K562 treated with DMSO at 1 percent for 4 hours (cell line): Measurements from ENCODE around the gene TAS2R40. TPM values are rescaled to one million over a fixed set of nuclear protein-coding genes. Genes with fewer than 3 reads are reported as not detected.

Experiments used
- total RNA-seq: library from RNA; unstranded; fragments of 300-600 nt; gene quantifications from 2 replicates; pipeline ENCODE4 v1.2.3, GENCODE V29; 2022; ENCODE audit not compliant: insufficient read depth

Gene TAS2R40
- not detected in 2 replicates for total RNA-seq

GRCh38 chr7:143221737-143222136 is at the start of gene TAS2R40:
Gene TAS2R40, plus strand, starts transcription at chr7:143222037. Its CDS starts 42 bp downstream, at chr7:143222079.

GRCh38 chr7:143183024-143183423 is 38.8 kb upstream of the TAS2R40 start, which contains the start of gene TAS2R39:
Gene TAS2R39, plus strand, starts transcription at chr7:143183419. Its CDS starts 0 bp downstream, at chr7:143183419.

GRCh38 chr7:143263266-143264195 is 41.7 kb downstream of the TAS2R40 start, which contains the start of gene GSTK1:
Gene GSTK1, plus strand, starts transcription at chr7:143263441. Its CDS starts 73 bp downstream, at chr7:143263514.

Other genes with a start within 250 kb of the TAS2R40 start
- gene OR9A2, start 194.9 kb upstream of the TAS2R40 start, total RNA-seq, result not detected in 2 replicates
- not detected in 2 replicates for gene OR6V1, start 169.7 kb upstream of the TAS2R40 start, total RNA-seq
- gene PIP, start 90.0 kb upstream of the TAS2R40 start, total RNA-seq, result not detected in 2 replicates
- gene TAS2R39, start 38.6 kb upstream of the TAS2R40 start, total RNA-seq, result not detected in 2 replicates
- gene GSTK1, start 41.4 kb downstream of the TAS2R40 start, total RNA-seq, result 165 and 185 TPM in 2 replicates
- not detected in 2 replicates for gene TMEM139, start 62.9 kb downstream of the TAS2R40 start, total RNA-seq
- gene CASP2, start 66.3 kb downstream of the TAS2R40 start, total RNA-seq, result 18.3 and 27.4 TPM in 2 replicates
- gene CLCN1, start 94.1 kb downstream of the TAS2R40 start, total RNA-seq, result 0.37 TPM in 1 of 2 replicates, not detected in the other
- gene FAM131B, start 140.7 kb downstream of the TAS2R40 start, total RNA-seq, result not detected in 2 replicates
- 103 and 111 TPM in 2 replicates for gene ZYX, start 159.3 kb downstream of the TAS2R40 start, total RNA-seq
- not detected in 2 replicates for gene EPHA1, start 186.8 kb downstream of the TAS2R40 start, total RNA-seq
- not detected in 2 replicates for gene TAS2R60, start 221.4 kb downstream of the TAS2R40 start, total RNA-seq